ENCODE data around the gene AK9. TPM values are rescaled to one million over a fixed set of nuclear protein-coding genes. Genes with fewer than 3 reads are reported as not detected.

Gene AK9
- total and polyA plus RNA-seq, 12 donors: 1.9 to 9.9 (median 5.4) TPM

- no peak for DNase-seq
- TF ChIP-seq, protein P1, sequence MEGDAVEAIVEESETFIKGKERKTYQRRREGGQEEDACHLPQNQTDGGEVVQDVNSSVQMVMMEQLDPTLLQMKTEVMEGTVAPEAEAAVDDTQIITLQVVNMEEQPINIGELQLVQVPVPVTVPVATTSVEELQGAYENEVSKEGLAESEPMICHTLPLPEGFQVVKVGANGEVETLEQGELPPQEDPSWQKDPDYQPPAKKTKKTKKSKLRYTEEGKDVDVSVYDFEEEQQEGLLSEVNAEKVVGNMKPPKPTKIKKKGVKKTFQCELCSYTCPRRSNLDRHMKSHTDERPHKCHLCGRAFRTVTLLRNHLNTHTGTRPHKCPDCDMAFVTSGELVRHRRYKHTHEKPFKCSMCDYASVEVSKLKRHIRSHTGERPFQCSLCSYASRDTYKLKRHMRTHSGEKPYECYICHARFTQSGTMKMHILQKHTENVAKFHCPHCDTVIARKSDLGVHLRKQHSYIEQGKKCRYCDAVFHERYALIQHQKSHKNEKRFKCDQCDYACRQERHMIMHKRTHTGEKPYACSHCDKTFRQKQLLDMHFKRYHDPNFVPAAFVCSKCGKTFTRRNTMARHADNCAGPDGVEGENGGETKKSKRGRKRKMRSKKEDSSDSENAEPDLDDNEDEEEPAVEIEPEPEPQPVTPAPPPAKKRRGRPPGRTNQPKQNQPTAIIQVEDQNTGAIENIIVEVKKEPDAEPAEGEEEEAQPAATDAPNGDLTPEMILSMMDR (IDR thresholded peaks at IDR 0.05): no peak
- TF ChIP-seq POLR2A (IDR thresholded peaks at IDR 0.05): no peak
- no peaks in the 10 kb centered on the region for H3K9me3 ChIP-seq (replicated peaks in 1 of 3)
- no peaks in the 10 kb centered on the region for H3K36me3 ChIP-seq (replicated peaks in 1 of 2)
- intact Hi-C loops (cut with DNase I): no loop called here
- no peak overlapping the region for H3K4me3 ChIP-seq
- no peak overlapping the region for H3K27ac ChIP-seq
- no peaks in the 10 kb centered on the region for H3K4me1 ChIP-seq (replicated peaks in 1 of 2)
- 70 to 90% (median 80%) methylated on average over 4 of the region's 4 CpGs for WGBS, 4 donors
- no peaks in the 10 kb centered on the region for H3K27me3 ChIP-seq
Observed at GRCh38 chr6:109669811-109670210, 21.2 kb downstream of the AK9 start.

DNA sequence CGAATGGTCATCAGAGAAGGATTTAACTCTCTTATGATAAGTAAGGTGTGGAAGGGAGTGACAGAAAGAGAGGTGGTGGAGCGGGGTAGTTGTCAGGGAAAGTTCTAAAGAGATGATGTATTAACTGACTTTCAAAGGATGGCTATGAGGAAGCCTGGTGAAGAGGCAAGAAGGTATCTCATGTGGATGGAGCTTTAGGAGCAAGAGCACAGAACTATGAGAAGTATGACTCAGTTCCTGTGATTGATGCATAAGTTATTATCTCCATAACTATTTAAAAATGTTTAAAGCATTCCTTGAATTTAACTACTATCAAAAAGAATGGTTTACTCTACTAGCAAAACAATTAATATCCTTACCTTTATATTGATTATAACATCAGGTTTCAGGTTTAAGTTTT, 28.8 kb downstream of the AK9 start:
- Histone ChIP-seq H3K36me3 (replicated peaks in 1 of 2) (no peaks in the 10 kb centered on the region), H3K27me3 (no peaks in the 10 kb centered on the region), H3K27ac (no peak overlapping the region), H3K9me3 (replicated peaks in 1 of 3) (no peaks in the 10 kb centered on the region), H3K4me1 (replicated peaks in 1 of 2) (no peaks in the 10 kb centered on the region), H3K4me3 (no peak overlapping the region)
- no peak for DNase-seq
- WGBS, 4 donors: 89 to 95% (median 93%) methylated on average over 2 of the region's 2 CpGs
- intact Hi-C loops (cut with DNase I): no loop called here
- TF ChIP-seq, protein P1 (IDR thresholded peaks at IDR 0.05): no peak
- TF ChIP-seq POLR2A (IDR thresholded peaks at IDR 0.05): no peak

DNA sequence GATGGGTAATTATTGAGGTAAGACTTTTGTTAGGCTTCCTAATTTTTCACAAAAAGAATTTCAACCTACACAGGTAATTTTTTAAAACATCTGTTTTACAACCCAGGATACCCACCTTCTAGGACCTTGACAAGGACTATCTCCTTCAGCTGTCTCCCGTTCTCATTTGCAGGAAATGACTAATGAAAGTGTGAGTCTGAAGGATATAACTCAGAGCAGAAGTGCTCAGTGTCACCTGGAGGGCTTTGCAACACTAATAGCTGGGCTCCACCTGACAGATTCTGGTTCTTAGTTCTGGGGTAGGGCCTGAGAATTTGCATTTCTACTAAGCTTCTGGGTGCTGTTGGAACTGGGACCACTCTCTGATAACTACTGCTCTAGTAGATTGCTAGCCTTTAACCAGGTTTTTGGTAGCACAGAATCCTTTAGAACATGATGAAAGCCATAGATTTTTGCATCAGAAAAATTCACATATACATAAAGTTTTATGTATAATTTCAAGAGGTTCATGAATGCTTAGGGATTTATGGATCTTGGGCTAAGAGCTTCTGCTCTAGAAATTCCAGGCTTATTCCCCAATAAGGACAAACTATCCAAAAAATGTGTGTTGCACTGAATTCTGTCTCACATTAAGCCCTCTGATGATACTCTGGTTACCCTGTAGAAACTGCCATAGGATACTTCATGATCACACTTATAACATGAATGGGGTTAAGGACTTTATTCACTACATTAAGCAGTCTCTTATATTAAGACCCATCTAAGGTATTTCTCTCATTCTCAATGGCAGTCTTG, 30.3 kb downstream of the AK9 start:
- Histone ChIP-seq H3K4me3 (no peak overlapping the region), H3K27ac (no peak overlapping the region), H3K4me1 (replicated peaks in 1 of 2) (no peaks in the 10 kb centered on the region), H3K9me3 (replicated peaks in 1 of 3) (no peaks in the 10 kb centered on the region), H3K36me3 (replicated peaks in 1 of 2) (no peaks in the 10 kb centered on the region), H3K27me3 (no peaks in the 10 kb centered on the region)
- intact Hi-C loops (cut with DNase I): no loop called here
- DNase-seq: no peak
- WGBS, 4 donors: 26 to 35% (median 30%) methylated on average over 1 of the region's 1 CpG
- TF ChIP-seq, protein P1 (IDR thresholded peaks at IDR 0.05): no peak
- no peak for TF ChIP-seq POLR2A (IDR thresholded peaks at IDR 0.05)

DNA sequence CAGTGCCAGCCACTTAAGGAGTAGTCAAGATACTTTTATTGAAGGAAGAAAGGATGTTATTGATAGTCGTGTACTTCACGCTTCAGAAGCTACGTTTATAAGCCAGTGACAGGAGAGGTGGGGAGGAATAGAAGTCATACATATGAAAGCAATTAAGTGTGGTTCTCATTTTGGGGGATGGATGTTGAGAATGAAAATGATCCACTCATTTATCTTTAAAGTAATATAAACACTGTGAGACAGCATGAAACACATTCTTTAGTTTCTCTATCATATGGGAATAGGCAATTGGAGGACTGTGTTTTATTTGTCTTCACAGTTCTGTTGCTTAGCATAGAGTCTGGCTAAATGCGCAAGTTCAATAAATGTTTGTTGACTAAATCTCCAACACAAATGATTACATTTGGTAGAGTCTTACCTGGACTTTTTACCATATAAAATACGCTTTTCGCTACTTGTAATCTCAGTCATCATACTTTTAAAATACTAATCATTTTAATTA, 35.2 kb downstream of the AK9 start:
- Histone ChIP-seq H3K27ac (no peak overlapping the region), H3K4me1 (replicated peaks in 1 of 2) (no peaks in the 10 kb centered on the region), H3K36me3 (replicated peaks in 1 of 2) (no peaks in the 10 kb centered on the region), H3K27me3 (no peaks in the 10 kb centered on the region), H3K9me3 (replicated peaks in 1 of 3) (no peaks in the 10 kb centered on the region), H3K4me3 (no peak overlapping the region)
- no peak for DNase-seq
- intact Hi-C loops (cut with DNase I): no loop called here
- 92 to 96% (median 94%) methylated on average over 6 of the region's 6 CpGs for WGBS, 4 donors
- TF ChIP-seq POLR2A (IDR thresholded peaks at IDR 0.05): no peak
- TF ChIP-seq, protein P1 (IDR thresholded peaks at IDR 0.05): no peak
